Measurements from ENCODE around the gene PCDHGA4.
"Not testable (repeated sequence)": the region's sequence is repeated elsewhere in the genome, so short reads cannot be mapped to it uniquely, and the experiment has no call there.

The PCDHGA4 gene

GRCh38 chr5:141389153-141390042 lies 34.6 kb downstream of the PCDHGA4 start:
- Histone ChIP-seq H3K27ac (ENCODE audit: low read depth, low read length) (no peak overlapping the region), H3K36me3 (ENCODE audit: insufficient read depth, low read length) (no peaks in the 10 kb centered on the region), H3K27me3 (ENCODE audit: control insufficient read depth in 1 of 2, insufficient read depth in 2 of 2, low read length in 2 of 2) (no peaks in the 10 kb centered on the region), H3K9ac (ENCODE audit: low read length) (no peak overlapping the region), H3K4me3 (ENCODE audit: low read depth in 1 of 2, low read length in 2 of 2) (peak overlapping the region in 1 of 2 donors; percentile 33), H3K4me1 (ENCODE audit: insufficient read depth, low read length) (no peaks in the 10 kb centered on the region), H3K9me3 (ENCODE audit: low read length) (peaks cover 79% of the 10 kb centered on the region)

GRCh38 chr5:141392429-141393198 lies 37.8 kb downstream of the PCDHGA4 start, which contains the start of gene PCDHGA8:
TSS of gene PCDHGA8 (plus strand) at chr5:141392633. CDS start at chr5:141392814, 181 bp downstream.
- no peak within 1 kb of the TSS for H3K27ac ChIP-seq (ENCODE audit: low read depth, low read length)
- peak within 1 kb of the TSS; percentile 4 to 10 for H3K4me3 ChIP-seq (ENCODE audit: low read depth in 1 of 2, low read length in 2 of 2)
- H3K27me3 ChIP-seq (ENCODE audit: control insufficient read depth in 1 of 2, insufficient read depth in 2 of 2, low read length in 2 of 2), result no peaks in the 10 kb centered on the region
- peaks cover 70% of the 10 kb centered on the region for H3K9me3 ChIP-seq (ENCODE audit: low read length)
- H3K9ac ChIP-seq (ENCODE audit: low read length), result no peak within 1 kb of the TSS
- no peaks in the 10 kb centered on the region for H3K4me1 ChIP-seq (ENCODE audit: insufficient read depth, low read length)
- no peaks in the 10 kb centered on the region for H3K36me3 ChIP-seq (ENCODE audit: insufficient read depth, low read length)

- no peak overlapping the region for H3K9ac ChIP-seq (ENCODE audit: low read length)
- H3K27me3 ChIP-seq (ENCODE audit: control insufficient read depth in 1 of 2, insufficient read depth in 2 of 2, low read length in 2 of 2), result no peaks in the 10 kb centered on the region
- H3K27ac ChIP-seq (ENCODE audit: low read depth, low read length), result no peak overlapping the region
- H3K9me3 ChIP-seq (ENCODE audit: low read length), result peaks cover 69% of the 10 kb centered on the region
- no peaks in the 10 kb centered on the region for H3K4me1 ChIP-seq (ENCODE audit: insufficient read depth, low read length)
- H3K4me3 ChIP-seq (ENCODE audit: low read depth in 1 of 2, low read length in 2 of 2), result no peak overlapping the region
- no peaks in the 10 kb centered on the region for H3K36me3 ChIP-seq (ENCODE audit: insufficient read depth, low read length)
These were observed 38.4 kb downstream of the PCDHGA4 start for GRCh38 chr5:141393267-141393666.

- H3K36me3 ChIP-seq (ENCODE audit: insufficient read depth, low read length); H3K4me3 ChIP-seq (ENCODE audit: low read depth in 1 of 2, low read length in 2 of 2); H3K4me1 ChIP-seq (ENCODE audit: insufficient read depth, low read length); H3K9ac ChIP-seq (ENCODE audit: low read length); H3K27ac ChIP-seq (ENCODE audit: low read depth, low read length); H3K27me3 ChIP-seq (ENCODE audit: control insufficient read depth in 1 of 2, insufficient read depth in 2 of 2, low read length in 2 of 2): not testable (repeated sequence)
- peaks cover 71% of the 10 kb centered on the region for H3K9me3 ChIP-seq (ENCODE audit: low read length)
These were observed 39.8 kb downstream of the PCDHGA4 start for GRCh38 chr5:141394401-141395187.

- H3K9ac ChIP-seq (ENCODE audit: low read length); H3K27ac ChIP-seq (ENCODE audit: low read depth, low read length); H3K4me1 ChIP-seq (ENCODE audit: insufficient read depth, low read length); H3K36me3 ChIP-seq (ENCODE audit: insufficient read depth, low read length); H3K27me3 ChIP-seq (ENCODE audit: control insufficient read depth in 1 of 2, insufficient read depth in 2 of 2, low read length in 2 of 2): not testable (repeated sequence)
- Histone ChIP-seq H3K9me3 (ENCODE audit: low read length) (peaks cover 71% of the 10 kb centered on the region), H3K4me3 (ENCODE audit: low read depth in 1 of 2, low read length in 2 of 2) (peak within 1 kb of the TSS; percentile 20 to 22)
These were observed 43.1 kb downstream of the PCDHGA4 start, which contains the start of gene PCDHGB5 for GRCh38 chr5:141397756-141398551. TSS of gene PCDHGB5 (plus strand) at chr5:141397947. CDS start at chr5:141398128, 181 bp downstream.

- Histone ChIP-seq H3K27ac (ENCODE audit: low read depth, low read length) (no peak overlapping the region), H3K27me3 (ENCODE audit: control insufficient read depth in 1 of 2, insufficient read depth in 2 of 2, low read length in 2 of 2) (no peaks in the 10 kb centered on the region), H3K9me3 (ENCODE audit: low read length) (peaks cover 71% of the 10 kb centered on the region), H3K4me3 (ENCODE audit: low read depth in 1 of 2, low read length in 2 of 2) (peak overlapping the region in 1 of 2 donors; percentile 22), H3K4me1 (ENCODE audit: insufficient read depth, low read length) (no peaks in the 10 kb centered on the region), H3K9ac (ENCODE audit: low read length) (no peak overlapping the region), H3K36me3 (ENCODE audit: insufficient read depth, low read length) (no peaks in the 10 kb centered on the region)
These were observed 43.8 kb downstream of the PCDHGA4 start for GRCh38 chr5:141398608-141399007.

- peaks cover 70% of the 10 kb centered on the region for H3K9me3 ChIP-seq (ENCODE audit: low read length)
- no peaks in the 10 kb centered on the region for H3K4me1 ChIP-seq (ENCODE audit: insufficient read depth, low read length)
- H3K4me3 ChIP-seq (ENCODE audit: low read depth in 1 of 2, low read length in 2 of 2), result peak overlapping the region; percentile 11 to 22
- H3K36me3 ChIP-seq (ENCODE audit: insufficient read depth, low read length), result no peaks in the 10 kb centered on the region
- no peak overlapping the region for H3K9ac ChIP-seq (ENCODE audit: low read length)
- H3K27ac ChIP-seq (ENCODE audit: low read depth, low read length), result no peak overlapping the region
- H3K27me3 ChIP-seq (ENCODE audit: control insufficient read depth in 1 of 2, insufficient read depth in 2 of 2, low read length in 2 of 2), result no peaks in the 10 kb centered on the region
These were observed 44.9 kb downstream of the PCDHGA4 start for GRCh38 chr5:141399555-141400258.

GRCh38 chr5:141402553-141403243 lies 47.9 kb downstream of the PCDHGA4 start, which contains the start of gene PCDHGA9:
TSS of gene PCDHGA9 (plus strand) at chr5:141402778. CDS start at chr5:141402953, 175 bp downstream.
- Histone ChIP-seq H3K4me1 (ENCODE audit: insufficient read depth, low read length) (no peaks in the 10 kb centered on the region), H3K27me3 (ENCODE audit: control insufficient read depth in 1 of 2, insufficient read depth in 2 of 2, low read length in 2 of 2) (no peaks in the 10 kb centered on the region), H3K9ac (ENCODE audit: low read length) (no peak within 1 kb of the TSS), H3K4me3 (ENCODE audit: low read depth in 1 of 2, low read length in 2 of 2) (peak within 1 kb of the TSS in 1 of 2 donors; percentile 36), H3K27ac (ENCODE audit: low read depth, low read length) (no peak within 1 kb of the TSS), H3K36me3 (ENCODE audit: insufficient read depth, low read length) (no peaks in the 10 kb centered on the region), H3K9me3 (ENCODE audit: low read length) (peaks cover 73% of the 10 kb centered on the region)

GRCh38 chr5:141403387-141403786 lies 48.6 kb downstream of the PCDHGA4 start:
- H3K4me1 ChIP-seq (ENCODE audit: insufficient read depth, low read length), result no peaks in the 10 kb centered on the region
- H3K9me3 ChIP-seq (ENCODE audit: low read length), result peaks cover 80% of the 10 kb centered on the region
- peak overlapping the region in 1 of 2 donors; percentile 36 for H3K4me3 ChIP-seq (ENCODE audit: low read depth in 1 of 2, low read length in 2 of 2)
- no peak overlapping the region for H3K27ac ChIP-seq (ENCODE audit: low read depth, low read length)
- H3K9ac ChIP-seq (ENCODE audit: low read length), result no peak overlapping the region
- H3K36me3 ChIP-seq (ENCODE audit: insufficient read depth, low read length), result no peaks in the 10 kb centered on the region
- no peaks in the 10 kb centered on the region for H3K27me3 ChIP-seq (ENCODE audit: control insufficient read depth in 1 of 2, insufficient read depth in 2 of 2, low read length in 2 of 2)
